ENCODE results near the gene NUP188.

DNA sequence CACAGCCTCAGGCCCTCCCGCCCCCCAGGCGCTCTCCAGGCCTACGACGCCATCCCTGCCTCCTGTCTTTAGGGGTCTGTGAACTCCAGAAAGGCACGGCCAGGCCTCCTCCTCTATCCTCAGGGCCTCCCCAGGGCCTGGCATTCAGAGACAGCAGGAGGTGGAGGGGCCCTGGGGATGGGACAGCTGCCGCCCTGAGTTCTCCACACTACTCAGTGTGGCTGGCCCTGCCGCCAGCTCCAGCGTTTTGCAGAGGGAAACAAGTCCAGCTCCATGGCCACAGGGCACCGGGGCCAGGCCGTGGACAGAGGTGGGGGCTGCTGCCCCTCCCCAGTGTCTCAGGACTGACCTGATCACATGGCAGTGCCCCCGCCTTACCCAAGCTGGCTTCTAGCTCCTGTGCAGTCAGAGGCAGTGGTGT lies 64.3 kb downstream of the NUP188 start:
- TF ChIP-seq, protein P1, sequence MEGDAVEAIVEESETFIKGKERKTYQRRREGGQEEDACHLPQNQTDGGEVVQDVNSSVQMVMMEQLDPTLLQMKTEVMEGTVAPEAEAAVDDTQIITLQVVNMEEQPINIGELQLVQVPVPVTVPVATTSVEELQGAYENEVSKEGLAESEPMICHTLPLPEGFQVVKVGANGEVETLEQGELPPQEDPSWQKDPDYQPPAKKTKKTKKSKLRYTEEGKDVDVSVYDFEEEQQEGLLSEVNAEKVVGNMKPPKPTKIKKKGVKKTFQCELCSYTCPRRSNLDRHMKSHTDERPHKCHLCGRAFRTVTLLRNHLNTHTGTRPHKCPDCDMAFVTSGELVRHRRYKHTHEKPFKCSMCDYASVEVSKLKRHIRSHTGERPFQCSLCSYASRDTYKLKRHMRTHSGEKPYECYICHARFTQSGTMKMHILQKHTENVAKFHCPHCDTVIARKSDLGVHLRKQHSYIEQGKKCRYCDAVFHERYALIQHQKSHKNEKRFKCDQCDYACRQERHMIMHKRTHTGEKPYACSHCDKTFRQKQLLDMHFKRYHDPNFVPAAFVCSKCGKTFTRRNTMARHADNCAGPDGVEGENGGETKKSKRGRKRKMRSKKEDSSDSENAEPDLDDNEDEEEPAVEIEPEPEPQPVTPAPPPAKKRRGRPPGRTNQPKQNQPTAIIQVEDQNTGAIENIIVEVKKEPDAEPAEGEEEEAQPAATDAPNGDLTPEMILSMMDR (IDR thresholded peaks at IDR 0.05): no peak
- TF ChIP-seq EZH2 (IDR thresholded peaks at IDR 0.05; ENCODE audit: borderline replicate concordance, insufficient read depth, low read depth, low read length, poor library complexity, severe bottlenecking): no peak

Data from B cell (primary cell).